ENCODE results near the gene RRM2.
A peak's percentile ranks its signal among the peaks of the same experiment; 100 is the strongest.
"Not testable (repeated sequence)": the region's sequence is repeated elsewhere in the genome, so short reads cannot be mapped to it uniquely, and the experiment has no call there.

RRM2 gene

GRCh38 chr2:10091889-10092244 is 30.7 kb upstream of the RRM2 start:
- DNase-seq = not testable (repeated sequence)

- no peak for DNase-seq
Observed at GRCh38 chr2:10094271-10094814, 28.2 kb upstream of the RRM2 start.

DNA sequence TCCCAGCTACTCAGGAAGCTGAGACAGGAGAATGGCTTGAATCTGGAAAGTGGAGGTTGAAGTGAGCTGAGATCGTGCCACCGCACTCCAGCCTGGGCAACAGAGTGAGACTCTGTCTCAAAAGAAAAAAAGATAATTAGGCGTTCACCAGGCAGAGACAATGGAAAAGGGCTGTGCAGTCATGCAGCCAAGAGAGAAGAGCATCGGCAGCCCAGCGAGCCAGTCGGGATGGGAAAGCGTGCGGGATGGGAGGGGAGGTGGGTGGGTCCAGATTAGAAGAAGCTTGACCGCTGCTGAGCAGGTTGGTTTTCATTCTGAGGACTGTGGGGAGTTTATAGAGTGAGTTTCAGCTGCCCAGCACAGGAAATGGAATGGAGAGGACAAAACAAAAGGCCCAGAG is 27.4 kb upstream of the RRM2 start:
- no peak for DNase-seq

- no peak for DNase-seq
Observed at GRCh38 chr2:10096641-10097040, 25.9 kb upstream of the RRM2 start.

- peak; percentile 44 for DNase-seq
Observed at GRCh38 chr2:10097352-10098148, 25.0 kb upstream of the RRM2 start.

GRCh38 chr2:10101491-10101890 is 21.0 kb upstream of the RRM2 start:
- no peak for DNase-seq

DNA sequence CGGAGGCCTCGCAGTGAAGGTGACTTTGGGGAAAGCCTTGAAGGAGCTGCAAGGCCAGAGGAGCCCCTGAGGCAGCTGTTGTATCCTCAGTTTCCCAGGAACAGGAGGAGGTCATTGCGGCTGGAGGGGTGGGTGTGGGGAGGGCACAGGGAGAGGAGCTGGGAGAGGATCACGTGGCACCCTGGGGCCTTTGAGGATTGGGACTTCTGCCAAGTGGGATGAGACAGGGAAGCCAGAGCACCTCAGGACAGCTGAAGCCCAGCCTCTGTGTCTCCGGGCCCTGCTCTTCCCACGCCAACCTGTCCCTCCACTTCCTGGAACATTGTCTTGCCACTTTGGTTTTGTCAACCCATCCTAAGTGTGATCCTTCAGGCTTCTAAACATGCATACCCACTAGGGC is 19.4 kb upstream of the RRM2 start:
- DNase-seq = no peak

DNA sequence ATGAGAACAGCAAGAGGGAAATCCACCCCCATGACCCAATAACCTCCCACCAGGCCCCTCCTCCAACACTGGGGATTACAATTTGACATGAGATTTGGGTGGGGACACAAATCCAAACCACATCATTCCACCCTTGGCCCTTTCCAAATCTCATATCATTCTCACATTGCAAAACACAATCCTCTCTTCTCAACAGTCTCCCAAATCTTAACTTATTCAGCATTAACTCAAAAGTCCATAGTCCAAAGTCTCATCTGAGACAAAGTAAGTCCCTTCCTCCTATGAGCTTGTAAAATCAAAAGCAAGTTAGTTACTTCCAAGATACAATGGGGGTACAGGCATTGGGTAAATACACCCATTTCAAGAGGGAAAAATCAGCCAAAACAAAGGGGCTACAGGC is 17.6 kb upstream of the RRM2 start:
- not testable (repeated sequence) for DNase-seq

DNA sequence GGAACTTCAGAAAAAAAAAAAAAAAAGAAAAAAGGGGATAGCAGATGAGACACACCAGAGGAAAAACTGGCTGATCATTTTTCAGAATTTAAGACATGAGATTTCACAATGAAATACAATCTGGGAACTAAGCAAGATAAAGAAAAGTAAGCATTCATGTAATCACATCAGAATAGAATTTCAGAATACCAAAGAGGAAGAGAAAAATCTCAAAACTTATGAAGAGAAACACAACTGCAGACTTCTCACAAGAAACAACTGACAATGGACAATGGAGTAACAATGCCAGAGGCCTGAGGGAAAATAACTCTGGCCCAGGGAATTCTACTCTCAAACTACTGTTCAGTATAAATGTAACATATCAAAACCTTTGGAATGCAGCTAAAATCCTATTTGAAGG is 13.2 kb upstream of the RRM2 start:
- no peak for DNase-seq

- DNase-seq = no peak
Observed at GRCh38 chr2:10119027-10119325, 3.6 kb upstream of the RRM2 start.

DNA sequence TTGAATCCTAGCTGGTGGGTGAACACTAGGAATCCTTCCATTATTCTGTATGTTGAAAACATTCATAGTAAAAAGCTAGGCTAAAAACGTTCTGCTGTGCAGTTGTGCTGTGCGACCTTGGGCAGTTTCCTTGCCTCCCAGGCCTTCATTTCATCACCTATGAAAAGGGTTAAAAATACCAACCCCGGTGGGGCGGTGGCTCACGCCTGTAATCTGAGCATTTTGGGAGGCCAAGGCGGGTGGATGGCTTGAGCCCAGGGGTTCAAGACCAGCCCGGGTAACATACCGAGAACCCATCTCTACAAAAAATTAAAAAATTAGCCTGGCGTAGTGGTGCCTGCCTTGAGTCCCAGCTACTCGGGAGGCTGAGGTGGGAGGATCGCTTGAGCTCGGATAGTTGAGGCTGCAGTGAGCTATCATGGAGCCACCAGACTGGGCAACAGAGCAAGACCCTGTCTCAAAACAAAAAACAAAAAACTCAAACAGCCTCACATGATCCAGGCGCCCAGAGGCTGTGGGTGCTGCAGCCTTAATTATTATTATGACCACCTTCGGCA is 2.9 kb upstream of the RRM2 start:
- no peak for DNase-seq

DNA sequence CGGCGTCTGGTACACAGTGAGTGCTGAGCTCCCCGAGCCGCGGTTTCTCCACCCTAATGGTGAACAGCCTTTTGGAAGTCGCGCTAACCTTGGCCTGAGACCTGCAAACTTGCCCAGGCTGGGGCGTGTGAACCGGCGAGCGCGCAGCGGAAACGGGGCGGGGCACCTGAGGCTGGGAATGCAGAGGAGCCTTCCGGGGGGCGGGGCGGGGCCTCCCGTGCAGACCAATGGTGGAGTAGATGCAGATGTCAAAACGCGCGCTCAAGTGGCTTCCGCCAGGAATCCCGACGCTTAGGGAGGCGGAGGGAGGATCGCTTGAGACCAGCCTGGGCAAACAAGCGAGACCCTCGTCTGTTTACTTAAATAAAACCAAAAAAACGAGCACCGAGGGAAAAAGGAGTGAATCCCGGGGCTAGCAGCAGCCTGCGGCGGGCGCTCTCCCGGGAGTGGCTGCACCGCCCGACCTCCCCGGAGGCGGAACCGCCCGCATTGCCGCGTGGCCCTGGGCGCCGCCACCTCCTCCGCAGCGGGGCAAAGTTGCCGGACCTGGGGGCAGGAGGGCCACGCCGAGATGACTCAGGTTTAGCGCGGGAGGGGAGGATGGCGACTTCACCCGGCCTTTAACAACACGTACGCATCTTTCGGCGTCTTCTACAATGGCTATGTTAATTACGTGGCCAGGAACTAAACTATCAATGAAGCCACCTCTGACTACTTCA is 2.2 kb upstream of the RRM2 start:
- peak; percentile 93 for DNase-seq

DNA sequence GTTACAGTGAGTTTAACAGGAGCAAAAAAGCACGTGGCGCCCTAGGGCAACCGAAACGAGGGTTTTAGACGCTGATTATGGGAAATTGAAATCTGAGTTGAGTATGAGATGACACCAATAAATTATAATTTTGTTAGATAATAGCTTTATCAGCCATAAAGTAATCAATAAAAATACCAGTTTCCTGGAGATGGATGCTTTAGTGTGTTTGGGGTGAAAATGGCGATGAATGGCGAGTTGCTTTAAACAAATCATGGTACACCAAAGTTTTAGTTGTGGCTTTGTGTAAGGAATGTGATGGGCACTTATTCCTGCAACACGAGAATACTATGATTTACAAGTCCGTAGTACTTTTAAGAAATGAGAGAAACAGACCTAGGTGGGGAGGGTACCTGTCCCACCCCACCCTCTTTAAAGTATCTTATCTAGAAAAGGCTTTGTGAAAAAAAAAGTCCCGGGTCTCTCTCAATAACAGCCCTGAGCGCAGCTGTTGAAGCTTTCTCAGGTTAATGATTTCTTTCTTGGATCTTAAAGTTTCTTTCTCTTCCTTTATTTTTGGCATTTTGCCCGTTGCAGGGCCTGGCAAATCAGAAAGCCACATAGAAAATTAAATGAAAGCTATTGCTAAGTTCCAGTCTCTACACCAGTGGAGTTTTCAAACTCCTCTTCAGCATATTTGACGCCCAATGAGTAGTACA is 1.5 kb upstream of the RRM2 start:
- no peak for DNase-seq

GRCh38 chr2:10123281-10123680 is 742 bp downstream of the RRM2 start:
- peak; percentile 33 for DNase-seq

DNA sequence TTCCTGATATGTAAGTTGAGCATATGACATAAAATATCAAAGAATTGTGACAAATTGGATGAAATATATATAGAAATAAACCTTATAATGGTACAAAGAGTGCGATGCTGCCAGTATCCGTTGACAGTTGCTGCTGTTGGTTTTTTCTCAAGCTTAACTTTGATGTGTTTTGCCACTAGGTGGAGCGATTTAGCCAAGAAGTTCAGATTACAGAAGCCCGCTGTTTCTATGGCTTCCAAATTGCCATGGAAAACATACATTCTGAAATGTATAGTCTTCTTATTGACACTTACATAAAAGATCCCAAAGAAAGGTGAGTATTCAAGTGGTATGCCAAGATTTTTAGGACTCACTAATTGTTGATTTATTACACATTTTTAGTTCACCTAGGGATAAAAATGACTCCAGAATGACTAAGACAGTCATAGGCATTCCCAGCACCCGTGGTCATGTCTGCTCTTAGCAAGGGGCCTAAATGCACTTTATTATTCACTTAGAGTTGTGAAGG is 2.1 kb downstream of the RRM2 start:
- DNase-seq = peak; percentile 27

- no peak for DNase-seq
Observed at GRCh38 chr2:10125842-10126631, 3.5 kb downstream of the RRM2 start.

DNA sequence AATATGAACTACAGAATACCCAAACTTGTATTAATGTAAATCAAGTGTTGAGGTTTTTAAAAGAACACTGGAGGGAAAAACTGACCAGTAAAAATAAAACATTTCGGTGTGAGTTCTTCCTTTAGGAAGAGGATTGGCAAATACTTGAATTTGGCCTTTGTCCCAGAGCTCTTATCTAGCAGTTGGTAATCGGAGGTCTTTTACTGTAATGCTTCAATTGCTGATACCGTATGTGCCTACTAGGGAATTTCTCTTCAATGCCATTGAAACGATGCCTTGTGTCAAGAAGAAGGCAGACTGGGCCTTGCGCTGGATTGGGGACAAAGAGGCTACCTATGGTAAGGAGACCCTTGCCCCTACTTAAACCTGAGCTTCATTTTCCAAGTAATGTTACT is 4.1 kb downstream of the RRM2 start:
- DNase-seq = no peak

- DNase-seq = no peak
Observed at GRCh38 chr2:10128420-10128819, 5.9 kb downstream of the RRM2 start.

- DNase-seq = no peak
Observed at GRCh38 chr2:10129490-10129889, 7.0 kb downstream of the RRM2 start.

GRCh38 chr2:10132043-10132575 is 9.6 kb downstream of the RRM2 start:
- no peak for DNase-seq

DNA sequence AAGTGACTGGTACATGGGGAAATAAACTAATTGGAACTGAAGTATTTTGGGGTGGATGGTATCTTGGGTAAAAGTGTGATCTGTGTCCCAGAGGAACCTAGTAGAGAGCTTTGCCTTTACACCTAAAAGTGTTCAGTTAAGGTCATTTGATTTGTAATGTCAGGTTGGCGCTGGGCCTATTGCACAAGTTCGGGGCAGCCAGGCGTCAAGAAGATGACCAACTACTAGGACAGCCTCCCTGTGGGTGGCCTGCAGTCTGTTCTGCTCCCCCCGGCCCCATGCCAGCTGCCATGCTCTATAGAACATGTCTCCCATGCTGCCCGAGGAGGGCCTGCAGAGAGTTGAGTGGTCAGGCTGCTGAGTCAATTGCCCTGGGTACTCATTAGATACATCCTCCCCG is 10.1 kb downstream of the RRM2 start:
- DNase-seq = no peak

GRCh38 chr2:10132996-10133647 is 10.6 kb downstream of the RRM2 start:
- no peak for DNase-seq
